Measurements from ENCODE around the gene FOXF2.

- TF ChIP-seq CTCF (IDR thresholded peaks at IDR 0.05) (no peak), POLR2A (IDR thresholded peaks at IDR 0.05) (no peak)
Observed at GRCh38 chr6:1437553-1438406, 48.4 kb downstream of the FOXF2 start.

Data from esophagus squamous epithelium (tissue), 4 donors.